CD4-positive, alpha-beta T cell treated with Interferon gamma for 1 hour (primary cell): ENCODE data around the gene S1PR3.

Source experiments
- DNase-seq: peaks from one replicate; pipeline ENCODE4 v3.0.0-alpha.2; 2020

The S1PR3 gene

DNA sequence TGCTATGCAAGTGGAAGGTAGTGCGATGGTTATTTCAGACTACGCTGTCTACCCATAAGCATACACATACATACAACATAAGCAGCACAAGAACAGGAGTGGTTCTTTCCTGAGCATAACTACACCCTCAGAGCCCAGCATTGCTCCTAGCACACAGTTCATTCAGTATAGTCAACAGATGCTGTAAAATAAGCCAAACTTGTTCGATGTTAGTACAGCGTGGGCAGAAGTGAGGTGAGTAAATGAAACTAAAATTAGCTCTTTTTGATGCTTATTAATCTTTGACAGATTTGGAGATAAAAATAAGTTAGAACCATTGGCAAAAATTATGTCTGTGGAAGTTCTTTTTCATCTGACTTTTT is 47.8 kb downstream of the S1PR3 start:
- no peak for DNase-seq

DNA sequence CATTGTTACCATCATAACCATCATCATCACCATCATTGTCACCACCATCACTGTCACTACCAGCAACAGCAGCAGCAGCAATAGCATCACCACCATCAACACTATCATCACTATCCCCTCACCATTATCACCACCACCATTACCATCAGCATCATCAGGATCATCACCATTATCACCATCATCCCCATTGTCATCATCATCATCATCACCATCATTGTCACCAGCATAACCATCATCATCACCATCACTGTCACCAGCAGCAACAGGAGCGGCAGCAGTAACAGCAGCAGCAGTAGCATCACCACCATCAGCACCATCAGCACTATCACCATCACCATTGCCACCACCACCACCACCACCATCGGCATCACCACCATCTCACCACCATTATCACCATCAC is 48.4 kb downstream of the S1PR3 start:
- no peak for DNase-seq

DNA sequence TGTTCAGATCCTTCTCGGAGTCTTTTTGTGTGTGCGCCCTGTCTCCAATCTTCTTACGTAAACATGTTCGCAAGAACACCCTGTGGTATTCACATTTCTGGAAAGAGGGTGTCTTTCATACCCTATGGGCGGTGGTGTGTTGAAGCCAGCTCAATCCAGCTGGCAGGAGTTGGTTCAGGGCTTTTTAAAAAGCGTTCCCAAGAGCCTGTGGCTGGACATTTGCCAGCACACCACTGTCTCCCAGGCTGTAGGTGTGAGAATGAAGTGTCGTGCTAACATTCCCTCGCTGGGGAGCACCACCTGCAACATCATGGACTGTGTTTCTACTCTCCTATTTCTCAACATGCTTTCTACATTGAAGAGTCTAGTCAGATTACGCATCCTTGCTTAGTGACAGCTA is 51.7 kb downstream of the S1PR3 start:
- no peak for DNase-seq

DNA sequence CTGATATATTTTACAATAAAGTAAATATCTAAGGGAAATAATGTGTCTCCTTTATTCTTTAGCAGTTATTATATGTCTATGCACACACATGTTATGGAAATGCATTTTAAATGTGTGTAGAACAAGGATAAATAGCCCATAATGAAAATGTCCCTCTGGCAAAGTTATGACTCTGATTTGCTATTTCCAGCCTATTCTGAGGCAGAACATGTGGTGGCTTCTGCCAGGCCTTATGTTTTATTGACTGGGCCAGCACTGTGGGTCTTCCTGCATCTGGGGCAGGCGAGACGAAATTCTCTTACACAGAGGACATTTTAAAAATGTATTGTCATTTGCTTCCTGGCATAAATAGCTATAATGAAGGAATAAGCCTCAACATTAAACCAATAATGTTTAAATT is 52.8 kb downstream of the S1PR3 start:
- no peak for DNase-seq

DNA sequence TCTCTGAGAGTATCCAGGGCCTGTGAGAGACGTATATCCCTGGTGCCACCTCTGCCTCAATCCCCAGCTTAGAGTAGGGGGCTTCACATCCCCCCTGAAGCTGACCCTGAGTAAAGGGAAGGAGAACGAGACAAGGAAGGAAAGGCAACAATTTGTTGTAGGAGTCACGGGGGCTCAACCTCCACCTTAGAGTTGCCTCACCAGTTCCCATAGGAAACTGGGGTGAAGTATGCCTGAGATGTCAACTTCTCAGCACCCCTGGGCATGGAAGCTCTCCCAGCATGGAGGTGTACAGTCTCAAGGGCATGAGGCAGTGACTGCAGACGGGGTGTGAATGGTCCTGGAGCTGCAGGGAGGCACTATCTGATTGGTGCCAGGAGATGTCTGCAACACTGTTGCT is 53.6 kb downstream of the S1PR3 start:
- no peak for DNase-seq

DNA sequence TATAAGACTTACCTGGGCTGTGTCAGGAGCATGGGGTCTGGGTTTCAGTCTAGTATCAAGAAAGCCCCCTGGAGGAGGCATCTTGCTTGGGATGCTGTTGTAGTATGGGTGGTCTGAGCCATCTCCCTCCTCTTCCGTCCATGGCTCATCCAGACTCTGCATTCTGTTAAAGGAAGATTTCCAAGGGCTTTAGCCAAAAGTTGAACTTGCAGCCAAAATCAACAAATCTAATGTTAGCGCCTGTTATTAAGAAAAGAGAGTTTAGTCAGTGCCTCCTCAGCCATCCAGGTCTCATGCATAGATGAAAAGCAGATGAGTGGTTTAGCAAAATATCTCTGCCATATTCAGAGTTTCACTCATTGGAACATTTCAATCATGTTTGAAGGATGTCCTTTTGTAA is 55.6 kb downstream of the S1PR3 start:
- no peak for DNase-seq

DNA sequence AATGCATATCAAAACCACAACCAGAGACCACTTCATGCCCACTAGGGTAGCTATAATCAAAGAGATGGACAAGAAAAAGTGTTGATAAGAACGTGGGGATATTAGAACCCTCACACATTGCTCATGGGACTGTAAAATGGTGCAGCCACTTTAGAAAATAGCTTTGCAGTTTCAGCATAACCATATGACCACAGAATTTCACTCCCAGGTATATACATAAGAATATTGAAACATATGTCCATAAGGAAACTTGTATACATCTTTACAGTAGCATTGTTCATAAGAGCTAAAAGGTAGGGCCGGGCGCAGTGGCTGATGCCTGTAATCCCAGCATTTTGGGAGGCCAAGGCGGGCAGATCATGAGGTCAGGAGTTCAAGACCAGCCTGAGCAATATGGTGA is 56.4 kb downstream of the S1PR3 start:
- DNase-seq: no peak

DNA sequence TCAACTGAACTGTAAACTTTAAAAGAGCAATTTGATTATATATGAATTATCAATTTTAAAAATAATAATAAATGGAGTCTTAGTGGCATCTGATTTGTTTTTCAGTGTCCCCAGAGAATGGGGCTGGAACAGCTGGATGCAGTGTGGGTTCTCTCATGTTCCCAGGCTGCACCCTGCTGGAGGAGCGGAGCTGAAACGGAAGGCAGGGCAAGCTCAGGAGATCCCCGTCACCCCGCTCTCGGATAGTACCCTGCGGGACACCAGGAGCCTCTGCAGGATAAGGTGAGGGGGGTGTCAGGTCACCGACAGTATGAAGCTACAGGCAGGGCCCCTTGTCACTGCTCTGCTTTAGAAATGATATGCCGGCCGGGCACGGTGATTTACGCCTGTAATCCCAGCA is 57.3 kb downstream of the S1PR3 start:
- no peak for DNase-seq

DNA sequence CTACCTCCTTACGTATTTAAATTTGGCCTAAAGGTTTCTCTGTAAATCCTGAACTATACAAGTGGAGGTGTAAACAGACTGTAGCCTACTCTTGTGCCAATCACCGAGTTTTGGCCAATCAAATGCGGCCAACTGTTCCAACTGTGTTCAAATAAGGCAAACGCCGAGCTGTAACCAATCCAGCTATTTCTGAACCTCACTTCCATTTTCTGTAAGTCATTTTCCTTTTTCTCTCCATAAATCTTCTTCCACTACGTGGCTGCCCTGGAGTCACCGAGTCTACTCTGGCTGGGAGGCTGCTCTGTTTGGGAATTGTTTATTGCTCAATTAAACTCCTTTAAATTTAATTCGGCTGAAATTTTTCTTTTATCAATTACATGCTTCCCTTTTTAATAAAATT is 58.4 kb downstream of the S1PR3 start:
- DNase-seq: no peak

DNA sequence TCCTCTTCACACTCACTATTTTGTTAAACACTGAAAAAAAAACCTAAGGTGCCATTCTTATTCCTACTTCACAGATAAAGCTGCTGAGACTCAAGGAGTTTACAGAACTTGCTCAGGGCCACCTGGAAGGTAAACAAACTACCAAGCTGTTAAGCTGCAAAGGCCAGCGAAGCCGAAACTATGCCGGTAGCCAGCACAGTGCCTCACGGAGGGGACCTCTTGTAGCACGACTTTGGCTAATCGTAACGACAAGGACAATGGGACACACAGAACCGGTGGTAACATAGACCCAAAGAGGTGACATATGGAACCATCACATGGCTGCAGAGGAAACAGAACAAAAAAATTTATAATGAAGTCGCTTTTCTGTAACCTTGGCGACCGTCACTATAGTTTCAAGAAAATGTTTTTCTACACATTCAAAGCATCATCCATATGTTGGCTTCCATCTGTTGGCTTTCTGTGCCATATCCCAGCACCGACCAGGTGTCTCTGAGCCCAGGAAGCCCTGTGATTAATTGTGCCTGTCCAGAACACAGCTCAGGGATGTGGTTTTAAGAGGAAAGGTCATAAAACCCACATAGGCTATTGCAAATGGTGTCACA is 60.3 kb downstream of the S1PR3 start:
- DNase-seq: no peak

DNA sequence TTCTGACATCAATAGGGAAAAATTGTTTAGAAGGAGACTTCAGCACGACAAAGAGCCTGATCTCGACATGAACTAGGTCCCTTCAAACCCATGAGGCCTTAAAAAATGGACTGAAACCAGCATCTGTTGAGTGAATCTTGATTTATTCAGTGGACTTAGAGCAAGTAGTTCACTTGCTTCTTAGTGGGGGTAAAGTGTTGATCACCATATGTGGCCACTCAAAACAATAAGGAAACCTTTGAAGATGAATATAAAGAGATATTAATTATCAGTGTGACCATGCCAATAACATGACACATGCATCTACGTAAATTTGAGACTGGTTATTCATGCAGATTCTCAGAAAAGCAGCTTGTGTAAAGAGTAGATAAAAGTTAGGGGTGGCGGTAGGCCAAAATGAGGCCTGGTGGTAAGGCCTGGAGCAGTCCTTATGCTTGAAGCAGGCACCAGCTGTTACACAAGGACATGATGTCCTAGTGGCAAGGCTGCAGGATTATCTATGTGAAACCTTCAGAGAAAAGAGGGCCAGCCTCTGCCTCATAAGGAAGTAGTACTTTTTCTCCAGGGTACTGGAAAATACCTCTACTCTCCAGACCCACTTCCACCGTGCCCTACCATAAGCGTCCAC is 61.3 kb downstream of the S1PR3 start:
- no peak for DNase-seq

DNA sequence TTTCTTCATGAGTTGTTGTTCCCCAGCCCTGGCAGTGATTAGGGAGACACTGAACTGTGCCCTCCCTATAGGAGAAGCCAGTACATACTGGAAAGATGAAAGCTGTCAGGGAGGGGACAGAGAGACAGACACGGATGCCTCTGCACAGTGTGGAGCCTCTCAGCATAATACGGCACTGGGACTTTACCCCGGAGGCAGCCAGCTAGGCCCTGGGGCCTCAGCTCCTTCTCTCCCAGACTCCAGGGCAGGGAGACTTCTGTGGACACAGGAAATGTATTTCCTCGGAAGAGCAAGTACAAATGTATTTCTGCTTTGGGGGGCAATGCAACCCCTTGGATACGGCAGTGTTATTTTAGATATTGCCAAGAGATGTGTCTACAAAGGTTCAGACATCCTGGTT is 62.0 kb downstream of the S1PR3 start:
- no peak for DNase-seq
